HG03558 (cell line): ENCODE results near the gene DDX24.

Experiments used
- ATAC-seq: cut with Tn5 transposase; IDR thresholded peaks from one replicate; pipeline ENCODE4 v1.9.1; 2021; ENCODE audit warnings: moderate number of reproducible peaks; ENCODE audit not compliant: unreplicated experiment; ENCODE audit errors: extremely low read depth

Gene DDX24

DNA sequence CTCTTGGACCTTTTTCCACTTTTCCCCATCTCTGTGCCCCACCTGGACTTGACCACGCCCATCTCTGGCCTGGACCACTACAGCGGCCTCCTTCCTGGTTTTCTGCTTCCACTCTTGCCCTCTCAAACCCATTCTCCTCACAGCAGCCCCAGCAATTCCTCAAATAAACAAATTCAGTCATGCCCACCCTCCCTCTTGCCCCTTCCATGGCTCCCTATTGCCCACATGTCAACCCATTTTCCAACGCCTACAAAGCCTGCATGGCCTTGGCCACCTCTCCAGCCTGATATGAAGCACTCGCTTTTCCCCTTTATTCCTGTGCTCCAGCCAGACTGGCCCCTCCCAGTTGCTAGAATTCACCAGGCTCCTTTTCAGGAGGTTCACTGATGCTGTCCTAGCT is 60.7 kb downstream of the DDX24 start:
- no peak for ATAC-seq

GRCh38 chr14:94019329-94019728 is 61.7 kb downstream of the DDX24 start:
- no peak for ATAC-seq

- no peak for ATAC-seq
Measured at GRCh38 chr14:94018308-94018707, 62.7 kb downstream of the DDX24 start.

DNA sequence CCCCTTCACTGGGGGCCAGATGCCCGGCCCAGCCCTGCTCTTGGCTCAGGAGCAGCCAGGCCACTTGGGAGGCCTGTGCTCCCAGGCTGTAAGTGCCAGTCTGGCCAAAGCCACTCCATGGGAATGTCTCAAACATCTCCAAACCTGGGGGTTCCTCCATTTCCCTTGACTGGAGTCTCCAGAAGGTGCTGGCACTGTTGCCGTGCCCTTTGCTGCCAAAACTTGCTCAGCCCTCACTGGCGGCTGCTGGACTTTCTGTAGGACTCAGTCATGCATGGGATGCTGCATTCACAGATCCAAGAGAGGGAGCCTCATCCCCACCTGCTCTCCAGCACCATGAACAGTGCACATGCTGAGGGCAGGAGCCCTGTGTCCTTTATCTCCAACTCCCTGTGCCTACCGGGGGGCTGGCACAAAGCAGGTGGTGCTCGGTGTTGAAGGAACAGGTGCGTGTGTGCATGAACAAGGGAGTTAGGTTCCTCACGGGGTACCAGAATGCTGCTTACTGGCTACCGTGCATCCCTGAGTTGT is 64.5 kb downstream of the DDX24 start:
- no peak for ATAC-seq

DNA sequence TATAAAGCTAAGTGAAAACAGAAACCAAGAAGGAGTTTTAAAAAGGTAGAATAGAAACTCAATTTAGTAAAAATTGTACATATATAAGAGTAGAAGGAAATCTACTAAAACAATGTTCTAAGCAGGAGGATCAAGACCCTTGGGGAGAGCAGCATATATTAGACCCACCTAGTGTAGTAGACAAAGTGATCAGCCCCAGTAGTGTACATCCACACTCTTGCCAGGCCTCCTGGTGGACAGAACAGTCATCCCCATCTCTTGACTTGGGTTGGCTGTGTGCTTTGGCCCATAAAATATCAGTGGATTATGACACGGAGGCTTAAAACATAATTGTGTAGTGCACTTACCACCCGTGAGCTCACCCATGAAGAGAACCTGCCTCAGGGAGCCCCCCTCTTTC is 65.8 kb downstream of the DDX24 start:
- no peak for ATAC-seq

- no peak for ATAC-seq
Measured at GRCh38 chr14:94014382-94014781, 66.6 kb downstream of the DDX24 start.

- no peak for ATAC-seq
Measured at GRCh38 chr14:94011795-94012194, 69.2 kb downstream of the DDX24 start.

DNA sequence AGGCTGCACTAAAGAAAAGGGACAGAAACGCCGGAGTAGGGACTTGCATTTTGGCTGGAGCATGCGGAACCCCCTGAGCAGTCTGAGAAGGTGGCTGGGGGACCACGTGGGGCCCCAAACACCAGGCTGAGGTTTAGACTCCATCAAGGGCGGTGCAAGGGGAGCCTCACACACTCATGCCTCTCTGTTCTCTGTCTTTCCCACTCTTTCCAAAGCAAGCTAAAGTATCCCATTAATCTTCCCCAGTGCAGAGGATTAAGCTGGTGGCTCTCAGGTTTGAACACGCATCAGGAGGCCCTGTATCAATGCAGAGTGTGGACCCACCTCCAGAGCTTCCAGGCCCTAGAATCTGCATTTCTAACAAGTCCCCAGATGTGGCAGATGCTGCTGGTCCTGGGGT is 70.4 kb downstream of the DDX24 start:
- ATAC-seq: no peak

DNA sequence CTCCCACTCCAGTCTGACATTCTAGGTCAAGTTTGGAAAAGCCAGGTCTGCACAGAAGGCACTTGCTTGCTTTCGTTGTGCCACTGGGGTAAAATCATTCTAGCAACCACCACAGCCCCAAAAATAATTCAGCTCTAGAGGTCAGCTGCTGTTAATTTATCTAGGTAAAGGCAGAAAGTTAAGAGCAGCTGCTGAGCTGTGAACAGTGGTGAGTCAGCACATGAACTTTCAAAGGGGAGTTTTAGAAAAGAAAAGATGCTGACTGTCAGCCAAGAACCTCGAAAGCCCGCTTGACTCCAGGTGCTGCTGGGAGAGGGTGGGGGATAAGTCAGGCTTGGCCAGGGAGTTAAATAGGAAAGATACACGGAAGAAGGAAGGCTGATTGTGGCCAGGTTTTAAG is 71.2 kb downstream of the DDX24 start:
- no peak for ATAC-seq

DNA sequence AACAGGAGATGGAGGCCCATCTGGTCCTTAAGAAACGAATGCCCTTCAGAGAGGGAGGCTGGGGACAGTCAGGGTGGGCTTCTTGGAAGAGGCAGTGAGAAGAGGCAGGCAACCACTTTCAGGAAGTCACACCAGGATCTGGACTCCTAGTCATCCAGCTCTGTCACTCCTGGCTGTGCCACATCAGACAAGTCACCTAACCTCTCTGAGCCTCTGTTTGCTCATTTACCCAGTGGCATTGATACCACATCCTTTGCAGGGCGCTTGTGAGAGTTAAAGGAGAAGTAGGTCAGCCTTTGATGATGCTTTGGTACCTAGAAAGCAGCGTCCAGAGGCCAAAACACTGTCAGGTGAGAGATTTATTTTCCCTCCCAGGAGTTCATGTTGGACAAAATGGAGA is 72.8 kb downstream of the DDX24 start:
- ATAC-seq: no peak

- ATAC-seq: no peak
Measured at GRCh38 chr14:94005324-94006073, 75.5 kb downstream of the DDX24 start.

DNA sequence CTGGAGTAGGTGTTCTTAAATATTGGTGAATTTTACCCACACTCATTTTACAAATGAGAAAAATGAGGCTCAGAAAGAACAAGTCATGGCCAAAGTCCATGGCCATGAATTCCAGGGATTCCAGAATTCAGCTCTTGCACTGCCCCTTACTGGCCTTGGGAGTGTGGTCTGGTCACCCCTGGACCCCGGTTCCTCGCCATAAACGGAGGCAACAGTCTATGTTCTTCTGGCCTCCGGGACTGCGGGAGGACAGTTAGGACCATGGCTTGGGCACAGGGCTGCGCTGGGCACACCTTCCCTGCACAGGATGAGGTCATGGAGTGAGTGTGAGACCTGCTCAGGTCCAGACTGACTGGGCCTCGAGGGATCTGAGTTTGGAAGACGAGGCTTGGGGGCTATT is 77.0 kb downstream of the DDX24 start:
- ATAC-seq: no peak

DNA sequence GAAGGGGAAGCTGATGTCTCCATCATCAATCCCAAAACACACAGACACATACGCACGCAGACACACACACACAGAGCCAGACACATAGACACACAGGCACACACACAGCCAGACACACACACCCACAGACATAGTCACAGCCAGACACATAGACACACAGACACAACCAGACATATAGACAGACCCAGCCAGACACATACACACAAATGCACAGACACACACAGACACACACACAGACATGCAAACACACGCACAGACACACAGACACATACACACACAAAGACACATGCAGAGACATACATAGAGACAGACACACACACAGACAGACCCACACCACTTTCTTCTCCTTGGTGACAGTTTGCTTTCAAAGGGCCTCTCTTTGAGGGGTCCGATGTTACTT is 77.6 kb downstream of the DDX24 start:
- ATAC-seq: no peak

- ATAC-seq: no peak
Measured at GRCh38 chr14:94001501-94002396, 79.3 kb downstream of the DDX24 start.

GRCh38 chr14:94001016-94001415 is 80.0 kb downstream of the DDX24 start:
- ATAC-seq: no peak

DNA sequence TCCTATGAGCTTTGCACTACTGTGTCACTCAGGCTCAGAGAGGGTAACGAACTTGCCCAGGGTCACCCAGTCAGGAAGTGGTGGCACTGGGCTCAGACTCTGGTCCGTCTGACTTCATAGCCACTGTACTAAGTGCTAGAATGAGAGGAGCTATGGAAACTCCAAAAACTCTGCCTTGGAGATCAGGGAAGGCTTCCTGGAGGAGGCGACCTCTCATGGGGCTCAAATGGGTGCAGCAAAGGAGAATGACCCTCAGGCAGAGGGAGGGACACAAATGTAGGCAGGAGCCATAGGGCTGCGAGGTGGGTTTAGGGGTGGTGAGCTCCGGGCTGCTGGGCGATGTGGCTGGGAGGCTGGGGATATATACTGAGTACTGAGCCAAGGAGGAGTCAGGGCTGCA is 80.7 kb downstream of the DDX24 start:
- ATAC-seq: no peak

DNA sequence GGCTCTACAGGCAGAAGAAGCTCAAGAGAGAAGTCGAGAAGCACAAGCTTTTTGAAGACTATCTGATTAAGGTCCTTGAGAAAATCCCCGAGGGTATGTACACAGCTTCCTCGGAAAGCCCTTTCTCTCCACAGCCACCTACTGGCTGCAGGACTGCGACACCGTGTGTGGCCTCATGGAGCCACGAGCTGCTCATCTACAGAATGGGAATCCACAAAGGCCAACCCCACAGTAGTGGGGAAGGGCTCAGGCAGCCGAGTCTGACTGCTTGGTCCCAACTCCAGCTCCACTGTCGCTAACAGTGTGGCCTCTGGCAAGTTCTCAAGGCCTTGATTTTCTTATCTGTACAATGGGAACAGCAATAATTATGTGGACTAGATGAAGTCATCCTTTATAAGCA is 81.4 kb downstream of the DDX24 start:
- ATAC-seq: no peak

- ATAC-seq: no peak
Measured at GRCh38 chr14:93998871-93999403, 82.1 kb downstream of the DDX24 start.
